DND-41 (cell line): ENCODE results near the gene TGFBR2.

Source experiments
- ATAC-seq: fragments of 200-7000 bp; cut with Tn5 transposase; 3 replicates; pipeline ENCODE4 v1.9.1; 2021; ENCODE audit warnings: low read depth; ENCODE audit not compliant: insufficient read depth
- DNase-seq: peaks from one replicate; pipeline ENCODE4 v3.0.0-alpha.2; 2020
- H2AFZ ChIP-seq: 2 replicates; pipeline ENCODE4 v1.6.0; 2012; ENCODE audit warnings: low read depth, low read length
- H3K27ac ChIP-seq: 2 replicates; pipeline ENCODE4 v1.5.1; 2012; ENCODE audit warnings: low read length, inconsistent platforms
- H3K27me3 ChIP-seq: fragments of 200-600 bp; sonication (generic); 2 replicates; pipeline ENCODE4 v1.6.0; 2012; ENCODE audit warnings: low read length, mild to moderate bottlenecking, inconsistent platforms; ENCODE audit not compliant: insufficient read depth, poor library complexity
- H3K36me3 ChIP-seq: 2 replicates; pipeline ENCODE4 v1.5.1; 2012; ENCODE audit warnings: low read length, inconsistent platforms; ENCODE audit not compliant: insufficient read depth
- H3K4me1 ChIP-seq: 2 replicates; pipeline ENCODE4 v1.5.1; 2012; ENCODE audit warnings: mild to moderate bottlenecking, low read length; ENCODE audit not compliant: insufficient read depth
- H3K4me2 ChIP-seq: 2 replicates; pipeline ENCODE4 v1.6.0; 2012; ENCODE audit warnings: mild to moderate bottlenecking, moderate library complexity, low read length, inconsistent platforms; ENCODE audit not compliant: insufficient read depth
- H3K4me3 ChIP-seq, 2 experiments: fragments of 200-600 bp in 1 of 2; shearing (Covaris generic) in 1 of 2; 2 replicates each; pipeline ENCODE4 v1.5.1; 2012 to 2016; ENCODE audit warnings: inconsistent platforms in 2 of 2, low read length in 2 of 2, mild to moderate bottlenecking in 2 of 2, low read depth in 1 of 2, moderate library complexity in 1 of 2
- H3K79me2 ChIP-seq: 2 replicates; pipeline ENCODE4 v1.6.0; 2012; ENCODE audit warnings: low read length, inconsistent platforms; ENCODE audit not compliant: insufficient read depth
- H3K9ac ChIP-seq: 2 replicates; pipeline ENCODE4 v1.6.0; 2012; ENCODE audit warnings: low read depth, mild to moderate bottlenecking, inconsistent platforms, low read length, moderate library complexity
- H3K9me3 ChIP-seq: 2 replicates; pipeline ENCODE4 v1.5.1; 2012; ENCODE audit warnings: low read length, moderate library complexity, mild to moderate bottlenecking, inconsistent platforms; ENCODE audit not compliant: insufficient read depth, severe bottlenecking
- H4K20me1 ChIP-seq: 2 replicates; pipeline ENCODE4 v1.6.0; 2012; ENCODE audit warnings: low read length; ENCODE audit not compliant: insufficient read depth
- CTCF ChIP-seq: IDR thresholded peaks from 2 replicates; pipeline ENCODE4 v1.5.1; 2012; ENCODE audit warnings: borderline replicate concordance, low read length, moderate library complexity, mild to moderate bottlenecking; ENCODE audit not compliant: poor library complexity, severe bottlenecking; ENCODE audit errors: extremely low read depth
- EZH2 ChIP-seq: IDR thresholded peaks from 3 replicates; pipeline ENCODE4 v1.6.1; 2012; ENCODE audit warnings: borderline replicate concordance, low read depth, mild to moderate bottlenecking, moderate library complexity, low read length, inconsistent platforms; ENCODE audit not compliant: severe bottlenecking

The TGFBR2 gene

GRCh38 chr3:30694668-30695067 lies 88.3 kb downstream of the TGFBR2 start:
- H3K27ac ChIP-seq, result no peak overlapping the region
- peaks cover 61% of the 10 kb centered on the region for H3K36me3 ChIP-seq
- TF ChIP-seq CTCF (no peak), EZH2 (no peak)

DNA sequence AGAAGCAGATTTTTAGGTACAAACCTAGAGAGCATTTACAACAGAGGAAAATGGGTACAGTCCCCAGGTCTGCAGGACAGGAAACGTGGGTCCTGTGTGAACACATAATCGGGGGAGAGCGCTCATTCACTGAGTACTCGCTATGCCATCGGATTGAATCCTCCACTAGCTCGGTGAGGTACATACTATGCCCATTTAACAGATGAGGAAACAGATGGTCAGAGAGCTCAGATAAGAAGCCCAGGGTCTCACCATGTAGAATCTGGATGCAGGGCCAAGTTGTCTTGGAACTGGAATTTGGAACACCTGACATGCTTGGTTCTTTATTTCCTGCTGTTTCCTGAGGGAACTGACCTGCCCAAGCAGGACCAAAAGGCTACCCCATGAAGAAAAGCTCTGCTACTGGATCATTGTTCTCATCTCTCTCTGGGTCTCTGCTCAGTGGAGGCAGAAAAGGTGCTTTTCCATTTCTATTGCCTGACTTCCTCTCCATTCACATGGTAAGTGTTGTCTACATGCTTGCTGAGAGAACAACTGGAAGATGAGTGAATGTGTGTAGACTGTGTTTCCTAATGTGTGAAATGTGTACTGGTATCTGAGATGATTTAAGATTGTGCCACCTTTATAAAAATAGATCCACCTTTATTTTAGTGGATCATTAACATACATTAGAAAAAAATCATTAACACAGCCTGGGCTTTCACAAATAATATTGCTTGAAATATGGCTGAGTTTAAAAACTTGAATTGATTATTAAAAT lies 89.1 kb downstream of the TGFBR2 start:
- TF ChIP-seq EZH2 (no peak), CTCF (no peak)
- Histone ChIP-seq H3K9me3 (no peaks in the 10 kb centered on the region), H3K79me2 (no peaks in the 10 kb centered on the region), H3K27me3 (no peaks in the 10 kb centered on the region), H3K4me3 (no peak overlapping the region), H3K36me3 (peaks cover 53% of the 10 kb centered on the region), H3K27ac (no peak overlapping the region), H4K20me1 (no peaks in the 10 kb centered on the region), H3K4me1 (no peaks in the 10 kb centered on the region), H3K4me2 (no peak overlapping the region), H3K9ac (no peak overlapping the region), H2AFZ (no peak overlapping the region)
- no peak for ATAC-seq
- DNase-seq, result no peak

More at GRCh38 chr3:30694668-30695067, 88.3 kb downstream of the TGFBR2 start:
- Histone ChIP-seq H3K9me3 (no peaks in the 10 kb centered on the region), H3K4me3 (no peak overlapping the region), H3K4me1 (no peaks in the 10 kb centered on the region), H2AFZ (no peak overlapping the region), H3K4me2 (no peak overlapping the region), H3K9ac (no peak overlapping the region), H3K27me3 (no peaks in the 10 kb centered on the region), H3K79me2 (no peaks in the 10 kb centered on the region), H4K20me1 (no peaks in the 10 kb centered on the region)
- no peak for DNase-seq
- no peak for ATAC-seq

DNA sequence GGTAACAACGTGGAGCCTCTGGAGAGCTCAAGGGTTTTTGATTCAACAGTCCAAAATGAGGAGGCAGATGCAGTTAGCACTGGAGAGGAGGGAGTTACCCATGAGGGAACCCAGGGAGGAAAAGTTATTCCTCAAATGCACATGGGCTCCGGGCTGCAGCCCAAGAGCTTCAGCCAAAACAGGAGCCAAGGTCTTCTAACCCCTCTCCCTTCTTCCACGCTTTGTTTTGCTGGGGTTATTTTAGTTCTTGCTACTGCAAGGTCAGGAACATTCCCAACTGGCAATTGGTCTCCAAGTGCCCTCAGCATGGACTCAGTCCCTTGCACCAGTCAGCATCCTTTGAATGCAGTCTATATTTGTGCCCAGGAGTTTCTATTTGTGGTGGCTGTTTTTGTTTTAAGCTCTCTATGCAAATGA lies 90.0 kb downstream of the TGFBR2 start:
- Histone ChIP-seq H2AFZ (no peak overlapping the region), H3K27me3 (no peaks in the 10 kb centered on the region), H3K36me3 (peaks cover 44% of the 10 kb centered on the region), H4K20me1 (no peaks in the 10 kb centered on the region), H3K79me2 (no peaks in the 10 kb centered on the region), H3K27ac (no peak overlapping the region), H3K4me1 (no peaks in the 10 kb centered on the region), H3K9ac (no peak overlapping the region), H3K4me3 (no peak overlapping the region), H3K9me3 (no peaks in the 10 kb centered on the region), H3K4me2 (no peak overlapping the region)
- TF ChIP-seq EZH2 (no peak), CTCF (no peak)
- DNase-seq (no peak), ATAC-seq (no peak)

- Histone ChIP-seq H3K27me3 (no peaks in the 10 kb centered on the region), H3K4me3 (no peak overlapping the region), H3K4me1 (no peaks in the 10 kb centered on the region), H4K20me1 (no peaks in the 10 kb centered on the region), H3K4me2 (no peak overlapping the region), H3K79me2 (no peaks in the 10 kb centered on the region), H3K27ac (no peak overlapping the region), H3K9ac (no peak overlapping the region), H3K36me3 (peaks cover 40% of the 10 kb centered on the region), H3K9me3 (no peaks in the 10 kb centered on the region), H2AFZ (no peak overlapping the region)
- no peak for TF ChIP-seq EZH2
- no peak for ATAC-seq
- DNase-seq, result no peak
These were observed 90.5 kb downstream of the TGFBR2 start for GRCh38 chr3:30696896-30697295.
